Body of pancreas (tissue), 4 donors: Measurements from ENCODE around the gene RUFY3.

Experiments used
- POLR2A ChIP-seq, 3 donors: fragments of 450-650 bp; IDR thresholded peaks; one replicate each; pipeline ENCODE4 v1.6.1; 2016; ENCODE audit warnings: antibody characterized with exemption in 3 of 3, mild to moderate bottlenecking in 2 of 3
- TF ChIP-seq, protein P1 (sequence below), 7 experiments: fragments of 450-650 bp in 4 of 7; fragments of 200-600 bp in 3 of 7; sonication (generic) in 3 of 7; IDR thresholded peaks; one replicate each; pipeline ENCODE4 v1.5.1; 2016 to 2019; ENCODE audit warnings: antibody characterized with exemption in 7 of 7

- TF ChIP-seq, protein P1, sequence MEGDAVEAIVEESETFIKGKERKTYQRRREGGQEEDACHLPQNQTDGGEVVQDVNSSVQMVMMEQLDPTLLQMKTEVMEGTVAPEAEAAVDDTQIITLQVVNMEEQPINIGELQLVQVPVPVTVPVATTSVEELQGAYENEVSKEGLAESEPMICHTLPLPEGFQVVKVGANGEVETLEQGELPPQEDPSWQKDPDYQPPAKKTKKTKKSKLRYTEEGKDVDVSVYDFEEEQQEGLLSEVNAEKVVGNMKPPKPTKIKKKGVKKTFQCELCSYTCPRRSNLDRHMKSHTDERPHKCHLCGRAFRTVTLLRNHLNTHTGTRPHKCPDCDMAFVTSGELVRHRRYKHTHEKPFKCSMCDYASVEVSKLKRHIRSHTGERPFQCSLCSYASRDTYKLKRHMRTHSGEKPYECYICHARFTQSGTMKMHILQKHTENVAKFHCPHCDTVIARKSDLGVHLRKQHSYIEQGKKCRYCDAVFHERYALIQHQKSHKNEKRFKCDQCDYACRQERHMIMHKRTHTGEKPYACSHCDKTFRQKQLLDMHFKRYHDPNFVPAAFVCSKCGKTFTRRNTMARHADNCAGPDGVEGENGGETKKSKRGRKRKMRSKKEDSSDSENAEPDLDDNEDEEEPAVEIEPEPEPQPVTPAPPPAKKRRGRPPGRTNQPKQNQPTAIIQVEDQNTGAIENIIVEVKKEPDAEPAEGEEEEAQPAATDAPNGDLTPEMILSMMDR (IDR thresholded peaks at IDR 0.05), result no peak
- no peak for TF ChIP-seq POLR2A (IDR thresholded peaks at IDR 0.05)
Measured at GRCh38 chr4:70713453-70714078, 8.2 kb upstream of the RUFY3 start.
